Breast epithelium (tissue), 4 donors: Measurements from ENCODE around the gene DACH2. TPM values are rescaled to one million over a fixed set of nuclear protein-coding genes. Genes with fewer than 3 reads are reported as not detected.
"Not testable (repeated sequence)": the region's sequence is repeated elsewhere in the genome, so short reads cannot be mapped to it uniquely, and the experiment has no call there.

Experiments
- DNase-seq, 2 donors: peaks; one replicate each; pipeline ENCODE4 v3.0.0-alpha.2; 2019; ENCODE audit warnings: low spot score in 2 of 2
- H3K27ac ChIP-seq, 2 donors: fragments of 200-600 bp; sonication (generic) in 1 of 2; one replicate each; pipeline ENCODE4 v1.5.1; 2016 to 2019; ENCODE audit warnings: mild to moderate bottlenecking in 1 of 2
- H3K27me3 ChIP-seq, 2 donors: fragments of 200-600 bp; sonication (generic) in 1 of 2; one replicate each; pipeline versions ENCODE4 v1.5.1 to v1.6.0; 2017 to 2019; ENCODE audit warnings: control low read depth in 1 of 2, mild to moderate bottlenecking in 1 of 2
- H3K36me3 ChIP-seq: fragments of 200-600 bp; one replicate; pipeline ENCODE4 v1.5.1; 2019
- H3K4me1 ChIP-seq, 2 donors: fragments of 200-600 bp; sonication (generic); one replicate each; pipeline ENCODE4 v1.5.1; 2016 to 2019; ENCODE audit warnings: control low read depth in 1 of 2
- H3K4me3 ChIP-seq, 3 donors: fragments of 200-600 bp; sonication (generic); 1 replicate in 2 of 3; 2 replicates in 1 of 3; pipeline ENCODE4 v1.5.1; 2016 to 2019; ENCODE audit warnings: mild to moderate bottlenecking in 3 of 3, moderate library complexity in 2 of 3
- H3K9me3 ChIP-seq, 2 donors: fragments of 200-600 bp; sonication (generic) in 1 of 2; one replicate each; pipeline ENCODE4 v1.5.1; 2016 to 2019; ENCODE audit warnings: control low read depth in 1 of 2
- CTCF ChIP-seq, 3 donors: fragments of 450-650 bp; IDR thresholded peaks; one replicate each; pipeline ENCODE4 v1.5.1; 2016 to 2017; ENCODE audit warnings: antibody characterized with exemption in 3 of 3, mild to moderate bottlenecking in 3 of 3, moderate library complexity in 3 of 3
- POLR2A ChIP-seq: fragments of 450-650 bp; IDR thresholded peaks from one replicate; pipeline ENCODE4 v1.6.1; 2016; ENCODE audit warnings: antibody characterized with exemption, mild to moderate bottlenecking, moderate library complexity
- POLR2AphosphoS5 ChIP-seq, 3 donors: sonication (generic); formaldehyde crosslinking; IDR thresholded peaks; one replicate each; pipeline ENCODE4 v1.6.1; 2017; ENCODE audit warnings: antibody characterized with exemption in 3 of 3
- intact Hi-C: fragments of 100-400 bp; cut with DNase I; formaldehyde crosslinking; loops from one replicate; pipeline ENCODE4 v1.15.1; 2023; ENCODE audit warnings: low total_unique reads
- total RNA-seq, 3 donors: library from RNA; depleted of rRNA; stranded (reverse); fragments of >200 nt; gene quantifications; one replicate each; pipeline ENCODE4 v1.1.0, GENCODE V29; 2016

The DACH2 gene
- total RNA-seq, 3 donors from 2014 or later = 0.29 TPM; not detected in 2

- intact Hi-C loops = no loop called here
- Histone ChIP-seq H3K4me1 (no peaks in the 10 kb centered on the region), H3K27ac (no peak overlapping the region), H3K27me3 (peaks cover 0 to 50% of the 10 kb centered on the region in 2 donors), H3K36me3 (no peaks in the 10 kb centered on the region), H3K4me3 (peak overlapping the region in 2 of 3 donors; percentile 51 to 65), H3K9me3 (no peaks in the 10 kb centered on the region)
- TF ChIP-seq CTCF (IDR thresholded peaks at IDR 0.05) = no peak
- no peak for DNase-seq
Measured at GRCh38 chrX:86149119-86149518, 868 bp downstream of the DACH2 start.

- H3K9me3 ChIP-seq = no peaks in the 10 kb centered on the region
- H3K36me3 ChIP-seq = no peaks in the 10 kb centered on the region
- H3K4me3 ChIP-seq = no peak overlapping the region
- intact Hi-C loops = no loop called here
- H3K27ac ChIP-seq = no peak overlapping the region
- TF ChIP-seq POLR2A (no peak), CTCF (IDR thresholded peaks at IDR 0.05) (no peak), POLR2AphosphoS5 (IDR thresholded peaks at IDR 0.05) (no peak)
- no peak for DNase-seq
- no peaks in the 10 kb centered on the region for H3K4me1 ChIP-seq
- peaks cover 0 to 63% of the 10 kb centered on the region in 2 donors for H3K27me3 ChIP-seq
Measured at GRCh38 chrX:86154553-86154952, 6.3 kb downstream of the DACH2 start.

- H3K27me3 ChIP-seq = peaks cover 0 to 33% of the 10 kb centered on the region in 2 donors
- no peaks in the 10 kb centered on the region for H3K9me3 ChIP-seq
- intact Hi-C loops = no loop called here
- H3K4me3 ChIP-seq = no peak overlapping the region
- H3K36me3 ChIP-seq = no peaks in the 10 kb centered on the region
- no peak for DNase-seq
- H3K27ac ChIP-seq = no peak overlapping the region
- TF ChIP-seq CTCF (IDR thresholded peaks at IDR 0.05) = no peak
- TF ChIP-seq POLR2A = no peak
- TF ChIP-seq POLR2AphosphoS5 (IDR thresholded peaks at IDR 0.05) = no peak
- H3K4me1 ChIP-seq = no peaks in the 10 kb centered on the region
Measured at GRCh38 chrX:86171366-86171765, 23.1 kb downstream of the DACH2 start.

DNA sequence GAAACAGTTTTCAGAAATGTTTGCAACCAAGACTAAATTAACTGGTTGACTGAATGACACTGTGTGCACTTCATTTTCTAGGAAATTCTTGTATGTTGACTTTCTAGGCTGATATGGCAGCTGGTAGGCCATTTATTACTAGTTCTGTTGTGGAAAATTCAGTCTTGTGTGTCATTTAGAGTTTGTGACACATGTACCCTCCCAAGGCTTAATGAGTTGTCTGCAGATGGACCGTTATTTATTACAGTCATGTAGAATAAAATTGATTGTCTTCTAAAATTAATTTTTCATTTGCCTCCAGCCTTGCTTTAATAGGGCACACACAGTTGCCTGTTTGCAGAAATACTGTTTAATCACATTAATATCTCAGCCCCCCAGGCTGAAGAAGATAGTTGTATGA is 30.7 kb downstream of the DACH2 start:
- no peak overlapping the region for H3K27ac ChIP-seq
- H3K4me1 ChIP-seq = no peaks in the 10 kb centered on the region
- DNase-seq = no peak
- H3K36me3 ChIP-seq = no peaks in the 10 kb centered on the region
- H3K27me3 ChIP-seq = peaks cover 0 to 33% of the 10 kb centered on the region in 2 donors
- H3K9me3 ChIP-seq = no peaks in the 10 kb centered on the region
- TF ChIP-seq CTCF (IDR thresholded peaks at IDR 0.05) = no peak
- no peak for TF ChIP-seq POLR2A
- TF ChIP-seq POLR2AphosphoS5 (IDR thresholded peaks at IDR 0.05) = no peak
- H3K4me3 ChIP-seq = no peak overlapping the region
- intact Hi-C loops = no loop called here

DNA sequence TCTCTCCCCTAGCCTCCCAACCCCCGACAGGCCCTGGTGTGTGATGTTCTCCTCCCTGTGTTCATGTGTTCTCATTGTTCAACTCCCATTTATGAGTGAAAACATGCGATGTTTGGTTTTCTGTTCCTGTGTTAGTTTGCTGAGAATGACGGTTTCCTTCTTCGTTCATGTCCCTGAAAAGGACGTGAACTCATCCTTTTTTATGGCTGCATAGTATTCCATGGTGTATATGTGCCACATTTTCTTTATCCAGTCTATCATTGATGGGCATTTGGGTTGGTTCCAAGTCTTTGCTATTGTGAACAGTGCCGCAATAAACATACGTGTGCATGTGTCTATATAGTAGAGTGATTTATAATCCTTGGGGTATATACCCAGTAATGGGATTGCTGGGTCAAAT is 33.1 kb downstream of the DACH2 start:
- intact Hi-C loops, H3K4me3 ChIP-seq, H3K4me1 ChIP-seq, H3K9me3 ChIP-seq, H3K36me3 ChIP-seq, DNase-seq, H3K27ac ChIP-seq: not testable (repeated sequence)
- peaks cover 0 to 32% of the 10 kb centered on the region in 2 donors for H3K27me3 ChIP-seq

GRCh38 chrX:86192827-86193226 is 44.6 kb downstream of the DACH2 start:
- H3K9me3 ChIP-seq = peaks cover 0 to 13% of the 10 kb centered on the region in 2 donors
- no peak overlapping the region for H3K4me3 ChIP-seq
- H3K27me3 ChIP-seq = peaks cover 0 to 45% of the 10 kb centered on the region in 2 donors
- intact Hi-C loops = no loop called here
- no peaks in the 10 kb centered on the region for H3K36me3 ChIP-seq
- TF ChIP-seq CTCF (IDR thresholded peaks at IDR 0.05) (no peak), POLR2A (no peak), POLR2AphosphoS5 (IDR thresholded peaks at IDR 0.05) (no peak)
- H3K27ac ChIP-seq = no peak overlapping the region
- DNase-seq = no peak
- H3K4me1 ChIP-seq = no peaks in the 10 kb centered on the region
